GM23248 (cell line): ENCODE results near the gene TBL1XR1. TPM values are rescaled to one million over a fixed set of nuclear protein-coding genes. Genes with fewer than 3 reads are reported as not detected.
"Not testable (repeated sequence)": the region's sequence is repeated elsewhere in the genome, so short reads cannot be mapped to it uniquely, and the experiment has no call there.

Experiments
- DNase-seq: peaks from one replicate; pipeline ENCODE4 v3.0.0-alpha.2; 2015
- H2AFZ ChIP-seq: fragments of 200-600 bp; sonication (generic); 2 replicates; pipeline ENCODE4 v1.6.1; 2016; ENCODE audit warnings: antibody characterized with exemption
- H3F3A ChIP-seq: fragments of 200-600 bp; sonication (generic); 2 replicates; pipeline ENCODE4 v1.6.1; 2016; ENCODE audit warnings: mild to moderate bottlenecking, antibody characterized with exemption, mixed run types; ENCODE audit not compliant: insufficient read depth
- H3K27ac ChIP-seq: fragments of 200-600 bp; sonication (generic); 2 replicates; pipeline ENCODE4 v1.5.1; 2016; ENCODE audit warnings: mild to moderate bottlenecking
- H3K27me3 ChIP-seq: fragments of 200-600 bp; sonication (generic); replicated peaks from 2 replicates; pipeline ENCODE4 v1.6.1; 2016; ENCODE audit warnings: mild to moderate bottlenecking; ENCODE audit not compliant: insufficient read depth
- H3K36me3 ChIP-seq: fragments of 200-600 bp; sonication (generic); 2 replicates; pipeline ENCODE4 v1.6.1; 2016; ENCODE audit warnings: low read depth, mild to moderate bottlenecking
- H3K4me1 ChIP-seq: fragments of 200-600 bp; sonication (generic); 2 replicates; pipeline ENCODE4 v1.6.1; 2016; ENCODE audit warnings: mild to moderate bottlenecking; ENCODE audit not compliant: insufficient read depth
- H3K4me2 ChIP-seq: fragments of 200-600 bp; sonication (generic); one replicate; pipeline ENCODE4 v1.6.1; 2016; ENCODE audit warnings: mild to moderate bottlenecking; ENCODE audit not compliant: unreplicated experiment
- H3K4me3 ChIP-seq: fragments of 200-600 bp; sonication (generic); 2 replicates; pipeline ENCODE4 v1.5.1; 2016; ENCODE audit warnings: mild to moderate bottlenecking
- H3K79me2 ChIP-seq: fragments of 200-600 bp; sonication (generic); 2 replicates; pipeline ENCODE4 v1.6.1; 2016; ENCODE audit warnings: mild to moderate bottlenecking; ENCODE audit not compliant: insufficient read depth
- H3K9ac ChIP-seq: fragments of 200-600 bp; sonication (generic); 2 replicates; pipeline ENCODE4 v1.6.1; 2016; ENCODE audit warnings: mild to moderate bottlenecking
- H3K9me2 ChIP-seq: fragments of 200-600 bp; sonication (generic); 2 replicates; pipeline ENCODE4 v1.6.1; 2016; ENCODE audit warnings: mixed run types, mild to moderate bottlenecking, moderate library complexity; ENCODE audit not compliant: insufficient read depth
- H3K9me3 ChIP-seq: fragments of 200-600 bp; sonication (generic); one replicate; pipeline ENCODE4 v1.6.1; 2017; ENCODE audit warnings: low read depth
- H4K20me1 ChIP-seq: fragments of 200-600 bp; sonication (generic); 2 replicates; pipeline ENCODE4 v1.6.0; 2016; ENCODE audit not compliant: insufficient read depth
- EZH2 ChIP-seq: fragments of 200-600 bp; sonication (generic); IDR thresholded peaks from 2 replicates; pipeline ENCODE4 v1.6.1; 2018; ENCODE audit warnings: antibody characterized with exemption, mild to moderate bottlenecking; ENCODE audit not compliant: insufficient read depth, poor library complexity, severe bottlenecking
- EZH2phosphoT487 ChIP-seq: fragments of 200-600 bp; sonication (generic); IDR thresholded peaks from 2 replicates; pipeline ENCODE4 v1.6.1; 2018; ENCODE audit warnings: antibody characterized with exemption, moderate library complexity, mild to moderate bottlenecking, low read depth; ENCODE audit not compliant: insufficient read depth
- WGBS, 2 experiments: methylation state at CpG; one replicate each; pipeline ENCODE4 v1.1.6; 2015 to 2017; ENCODE audit warnings: low lambda C conversion rate in 2 of 2, low coverage in 1 of 2; ENCODE audit errors: missing lambda C conversion rate in 2 of 2; 5-methylcytosine and 5-hydroxymethylcytosine counted together
- in situ Hi-C: fragments of 300-500 bp; cut with MboI; formaldehyde crosslinking; loops from 2 replicates; pipeline ENCODE4 v1.15.0; 2020
- polyA plus RNA-seq: library from polyadenylated mRNA; unstranded; fragments of >200 nt; fragmentation: Nextera tagmentation; extraction: Ambion mirVana; gene quantifications from 2 replicates; pipeline ENCODE4 v1.2.1, GENCODE V29; 2016
- total RNA-seq: library from RNA; depleted of rRNA; stranded (reverse); fragments of >200 nt; shearing (Covaris generic); gene quantifications from 2 replicates; pipeline ENCODE4 v1.2.3, GENCODE V29; 2014

The TBL1XR1 gene
- total and polyA plus RNA-seq, 2 experiments from 2014 or later: 41.6 to 87.2 TPM

- TF ChIP-seq EZH2phosphoT487 (no peak), EZH2 (no peak)
- no peaks in the 10 kb centered on the region for H3K36me3 ChIP-seq
- H2AFZ ChIP-seq: no peak overlapping the region
- DNase-seq: no peak
- no peak overlapping the region for H3K4me3 ChIP-seq
- no peaks in the 10 kb centered on the region for H3K9me3 ChIP-seq
- H3K9me2 ChIP-seq: no peaks in the 10 kb centered on the region
- no peaks in the 10 kb centered on the region for H3K27me3 ChIP-seq
- H3K27ac ChIP-seq: no peak overlapping the region
- H3K9ac ChIP-seq: no peak overlapping the region
- 83 to 84% methylated on average over 4 of the region's 4 CpGs for WGBS, 2 experiments
- in situ Hi-C loops: no loop called here
- no peaks in the 10 kb centered on the region for H3F3A ChIP-seq
- H3K4me2 ChIP-seq: no peak overlapping the region
- no peaks in the 10 kb centered on the region for H3K4me1 ChIP-seq
- peaks cover 43% of the 10 kb centered on the region for H4K20me1 ChIP-seq
- peaks cover 100% of the 10 kb centered on the region for H3K79me2 ChIP-seq
Measured at GRCh38 chr3:177168431-177168830, 28.9 kb downstream of the TBL1XR1 start.

- in situ Hi-C loops: no loop called here
Measured at GRCh38 chr3:177162742-177163141, 34.5 kb downstream of the TBL1XR1 start.

GRCh38 chr3:177161603-177162002, 35.7 kb downstream of the TBL1XR1 start:
- H3K9ac ChIP-seq, H3K4me3 ChIP-seq, H2AFZ ChIP-seq, H3K9me3 ChIP-seq, in situ Hi-C loops, H3K4me1 ChIP-seq, H3K9me2 ChIP-seq, H3F3A ChIP-seq, H3K27me3 ChIP-seq, DNase-seq, H3K4me2 ChIP-seq, H3K27ac ChIP-seq, H3K36me3 ChIP-seq: not testable (repeated sequence)
- H4K20me1 ChIP-seq: peaks cover 39% of the 10 kb centered on the region
- peaks cover 100% of the 10 kb centered on the region for H3K79me2 ChIP-seq
- WGBS, 2 experiments: 96% methylated on average over 2 of the region's 2 CpGs

More at GRCh38 chr3:177162742-177163141, 34.5 kb downstream of the TBL1XR1 start:
- H3K4me2 ChIP-seq: no peak overlapping the region
- H3K4me1 ChIP-seq: no peaks in the 10 kb centered on the region
- TF ChIP-seq EZH2 (no peak), EZH2phosphoT487 (no peak)
- no peaks in the 10 kb centered on the region for H3F3A ChIP-seq
- no peaks in the 10 kb centered on the region for H3K9me3 ChIP-seq
- no peak overlapping the region for H3K27ac ChIP-seq
- no peak overlapping the region for H3K4me3 ChIP-seq
- peaks cover 100% of the 10 kb centered on the region for H3K79me2 ChIP-seq
- H3K27me3 ChIP-seq: no peaks in the 10 kb centered on the region
- H3K9me2 ChIP-seq: no peaks in the 10 kb centered on the region
- no peak overlapping the region for H2AFZ ChIP-seq
- no peak for DNase-seq
- no peaks in the 10 kb centered on the region for H3K36me3 ChIP-seq
- H3K9ac ChIP-seq: no peak overlapping the region
- H4K20me1 ChIP-seq: peaks cover 46% of the 10 kb centered on the region
- 71 to 76% methylated on average over 4 of the region's 4 CpGs for WGBS, 2 experiments

GRCh38 chr3:177158461-177158860, 38.8 kb downstream of the TBL1XR1 start:
- DNase-seq: no peak

GRCh38 chr3:177157492-177157891, 39.8 kb downstream of the TBL1XR1 start:
- no peaks in the 10 kb centered on the region for H3K9me3 ChIP-seq
- no peaks in the 10 kb centered on the region for H3K36me3 ChIP-seq
- no peaks in the 10 kb centered on the region for H3F3A ChIP-seq
- no peak overlapping the region for H3K27ac ChIP-seq
- in situ Hi-C loops: no loop called here
- H3K4me1 ChIP-seq: no peaks in the 10 kb centered on the region
- no peak overlapping the region for H2AFZ ChIP-seq
- DNase-seq: no peak
- peaks cover 100% of the 10 kb centered on the region for H3K79me2 ChIP-seq
- WGBS, 2 experiments: 97 to 98% methylated on average over 4 of the region's 4 CpGs
- no peaks in the 10 kb centered on the region for H3K9me2 ChIP-seq
- H4K20me1 ChIP-seq: peaks cover 19% of the 10 kb centered on the region; the same call in 1 of the 2 replicates
- H3K27me3 ChIP-seq: no peaks in the 10 kb centered on the region
- no peak overlapping the region for H3K4me3 ChIP-seq
- TF ChIP-seq EZH2phosphoT487 (no peak), EZH2 (no peak)
- no peak overlapping the region for H3K4me2 ChIP-seq
- H3K9ac ChIP-seq: no peak overlapping the region

More at GRCh38 chr3:177158461-177158860, 38.8 kb downstream of the TBL1XR1 start:
- no peaks in the 10 kb centered on the region for H3K36me3 ChIP-seq
- peaks cover 18% of the 10 kb centered on the region; the same call in 1 of the 2 replicates for H4K20me1 ChIP-seq
- H3K9me3 ChIP-seq: no peaks in the 10 kb centered on the region
- no peak overlapping the region for H2AFZ ChIP-seq
- H3K4me2 ChIP-seq: no peak overlapping the region
- no peaks in the 10 kb centered on the region for H3F3A ChIP-seq
- H3K27me3 ChIP-seq: no peaks in the 10 kb centered on the region
- no peak overlapping the region for H3K9ac ChIP-seq
- H3K79me2 ChIP-seq: peaks cover 100% of the 10 kb centered on the region
- no peak overlapping the region for H3K4me3 ChIP-seq
- no peaks in the 10 kb centered on the region for H3K4me1 ChIP-seq
- no peak overlapping the region for H3K27ac ChIP-seq
- in situ Hi-C loops: no loop called here
- 97 to 98% methylated on average over 8 of the region's 8 CpGs for WGBS, 2 experiments
- TF ChIP-seq EZH2 (no peak), EZH2phosphoT487 (no peak)
- H3K9me2 ChIP-seq: no peaks in the 10 kb centered on the region
